GM18526 (cell line): ENCODE measurements around the gene ZNF74.

Source experiments
- POLR2A ChIP-seq: IDR thresholded peaks from 3 replicates; pipeline ENCODE4 v1.6.1; 2011; ENCODE audit not compliant: insufficient read length; ENCODE audit errors: extremely low read depth

The ZNF74 gene

DNA sequence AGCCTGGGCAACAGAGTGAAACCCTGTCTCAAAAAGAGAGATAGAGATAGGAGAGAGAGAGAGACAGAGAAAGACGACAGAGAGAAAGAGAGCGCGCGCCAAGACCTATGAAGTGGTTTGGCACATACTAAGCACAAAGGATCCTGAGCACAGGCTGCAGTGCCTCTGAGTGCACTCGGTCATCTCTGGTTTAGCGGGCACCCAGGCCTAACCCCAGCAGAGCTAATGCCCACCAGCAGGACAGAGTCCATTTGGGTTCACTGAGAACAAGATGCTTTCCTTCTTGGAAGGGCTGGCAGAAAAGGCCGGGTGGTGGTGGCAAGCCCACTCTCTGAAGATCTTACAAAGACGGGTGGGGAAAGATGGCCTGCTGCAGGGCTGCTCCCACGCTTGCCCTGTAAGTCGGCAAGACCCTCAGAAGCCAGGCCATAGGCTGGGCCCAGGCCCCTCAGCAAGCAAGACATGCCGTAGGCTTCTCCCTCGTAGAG lies 40.4 kb downstream of the ZNF74 start:
- TF ChIP-seq POLR2A = no peak

- TF ChIP-seq POLR2A = no peak
Observed at GRCh38 chr22:20434773-20435172, 40.8 kb downstream of the ZNF74 start.

DNA sequence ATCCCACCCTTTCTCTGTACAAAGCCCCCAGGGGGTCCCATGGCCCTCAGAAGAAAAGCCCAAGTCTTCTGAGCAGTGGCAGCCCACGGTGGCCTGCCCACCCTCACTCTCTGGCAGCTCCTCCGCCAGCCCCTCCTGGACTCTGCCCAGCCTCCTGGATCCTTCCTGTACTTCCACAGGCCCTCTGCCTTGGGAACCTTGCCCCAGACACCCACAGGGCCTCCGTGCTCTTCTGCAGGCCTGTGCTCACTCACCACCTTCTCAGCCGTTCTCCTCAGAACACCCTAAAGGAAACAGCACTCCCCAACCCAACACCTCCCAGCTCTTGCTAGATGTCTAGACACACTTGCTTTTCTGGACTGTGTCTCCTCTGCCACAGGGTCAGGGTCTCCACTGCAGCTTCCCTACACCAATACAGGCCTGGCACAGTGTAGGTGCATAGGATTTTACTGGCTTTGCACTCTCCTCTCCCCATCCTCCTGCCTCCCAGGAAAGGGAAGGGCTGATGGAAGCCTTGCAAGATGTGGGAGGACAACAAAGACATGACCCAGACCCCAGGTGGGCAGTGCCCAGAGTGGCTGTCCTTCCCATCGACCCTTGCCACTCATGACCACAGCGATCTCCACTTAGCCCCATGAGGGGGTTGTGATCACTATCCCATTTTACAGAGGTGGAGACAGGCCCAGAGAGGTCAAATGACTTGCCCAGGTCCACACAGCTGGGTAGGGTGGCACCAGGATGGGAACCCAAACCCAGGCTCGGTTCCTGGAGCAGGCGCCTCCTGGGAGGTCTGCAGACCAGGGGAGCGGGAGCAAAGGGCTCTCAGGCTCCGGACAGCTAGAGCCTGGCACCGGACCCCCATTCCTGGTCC lies 41.7 kb downstream of the ZNF74 start:
- TF ChIP-seq POLR2A = no peak

DNA sequence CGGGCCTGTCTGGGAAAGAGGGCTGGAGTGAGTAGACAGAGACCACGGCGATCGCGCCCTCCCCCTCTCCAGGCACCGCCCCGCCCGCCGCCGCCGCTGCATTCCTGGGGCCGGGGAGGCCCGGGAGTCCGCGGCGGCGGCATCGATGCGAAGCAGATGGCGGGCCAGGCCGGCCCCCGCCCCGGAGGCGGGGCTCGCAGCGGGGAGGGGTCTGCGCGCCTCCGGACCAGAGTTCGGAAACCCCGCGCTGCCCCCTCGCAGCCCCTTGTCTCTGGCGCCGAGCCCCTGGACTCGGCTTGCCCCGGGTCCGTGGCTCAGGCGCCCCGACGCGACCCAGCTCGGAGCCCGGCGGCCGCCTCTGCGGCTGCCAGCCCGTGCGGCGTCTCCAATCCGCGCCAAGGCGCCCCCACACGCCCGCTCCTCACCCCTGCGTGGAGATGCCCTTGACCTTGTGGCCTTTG lies 42.4 kb downstream of the ZNF74 start:
- no peak for TF ChIP-seq POLR2A

- TF ChIP-seq POLR2A = no peak
Observed at GRCh38 chr22:20436768-20437612, 43.0 kb downstream of the ZNF74 start.

DNA sequence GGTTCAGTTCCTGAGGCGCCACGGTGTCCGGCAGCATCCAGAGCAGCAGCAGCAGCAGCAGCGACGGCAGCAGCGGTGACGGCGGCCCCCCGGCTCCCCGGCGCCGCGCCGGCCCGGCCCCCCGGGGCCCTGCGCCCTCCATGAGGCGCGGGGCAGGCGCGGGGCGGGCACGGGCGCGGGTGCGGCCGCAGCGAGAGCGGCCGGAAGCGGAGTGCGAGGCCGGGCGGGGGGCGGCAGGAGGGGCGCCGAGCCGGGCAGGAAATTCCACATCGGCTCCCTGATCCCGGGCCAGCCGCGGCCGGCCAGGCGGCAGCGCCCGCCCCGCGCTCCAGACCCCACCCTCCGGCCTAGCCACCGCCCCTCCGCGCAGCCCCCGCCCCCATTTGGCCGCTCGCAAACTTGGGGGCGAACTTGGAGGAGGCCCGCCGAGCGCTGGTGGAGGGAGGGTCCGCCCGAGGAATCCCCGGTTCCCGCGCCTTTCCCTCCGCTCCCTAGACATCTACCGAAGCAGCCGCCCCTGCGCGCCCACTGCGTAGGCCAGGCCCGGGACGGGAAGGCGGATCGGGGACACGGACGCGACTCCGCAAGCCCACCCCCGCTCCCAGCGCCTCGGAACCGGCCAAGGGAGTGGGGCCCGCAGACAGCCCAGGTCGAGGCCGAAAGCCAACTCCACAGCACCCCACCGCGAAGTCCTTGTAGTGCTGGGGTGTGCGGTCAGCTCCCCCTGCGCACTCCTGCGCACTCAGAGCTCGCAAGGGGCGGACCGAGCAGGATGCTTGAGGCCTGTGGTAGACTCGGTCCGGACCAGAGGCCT lies 43.9 kb downstream of the ZNF74 start, which contains the start of gene SCARF2:
Gene SCARF2, minus strand, starts transcription at position 213 of the 814 bp plus-strand sequence. Its CDS starts 71 bp downstream, at position 142.
- TF ChIP-seq POLR2A = no peak

- TF ChIP-seq POLR2A = no peak
Observed at GRCh38 chr22:20438427-20438677, 44.4 kb downstream of the ZNF74 start.

DNA sequence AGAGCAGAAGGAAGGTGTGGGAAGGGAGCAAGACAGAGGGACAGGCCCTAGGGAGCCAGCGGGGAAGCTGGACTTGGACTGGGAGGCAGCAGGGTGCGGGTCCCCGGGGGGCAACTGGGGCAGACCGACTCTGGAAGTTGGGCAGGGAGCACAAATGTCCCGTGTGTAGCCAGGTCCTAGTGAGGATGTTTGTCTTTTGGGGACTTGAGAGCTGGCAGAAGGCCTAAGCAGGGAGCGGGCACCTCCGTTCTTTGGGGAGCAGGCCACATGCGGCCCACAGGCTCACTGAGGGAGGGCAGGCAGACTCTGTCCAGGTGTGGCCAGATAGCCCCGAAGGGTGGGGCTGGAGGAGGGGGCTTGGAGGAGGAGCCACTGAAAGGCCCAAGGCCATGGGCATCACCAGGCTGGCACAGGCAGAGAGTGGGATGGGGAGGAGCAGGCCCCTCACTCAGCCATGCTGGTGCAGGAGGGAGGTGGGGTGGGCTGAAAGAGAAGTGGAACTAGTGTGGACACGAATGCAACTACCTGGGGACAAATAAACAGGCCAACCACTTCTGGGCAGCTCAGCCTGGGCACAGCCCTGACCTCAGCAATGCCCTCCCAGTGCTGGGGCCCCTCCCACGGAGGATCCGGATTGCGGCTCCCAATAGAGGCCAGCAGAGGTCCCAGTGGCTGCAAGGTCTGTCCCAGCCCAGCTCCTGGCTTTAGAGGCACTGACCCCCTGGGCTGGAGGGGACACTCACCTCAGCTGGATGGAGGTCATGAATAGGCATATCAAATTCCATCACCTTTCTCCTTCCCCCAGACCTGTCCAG lies 44.9 kb downstream of the ZNF74 start:
- no peak for TF ChIP-seq POLR2A

GRCh38 chr22:20439556-20439927 lies 45.6 kb downstream of the ZNF74 start:
- TF ChIP-seq POLR2A = no peak

DNA sequence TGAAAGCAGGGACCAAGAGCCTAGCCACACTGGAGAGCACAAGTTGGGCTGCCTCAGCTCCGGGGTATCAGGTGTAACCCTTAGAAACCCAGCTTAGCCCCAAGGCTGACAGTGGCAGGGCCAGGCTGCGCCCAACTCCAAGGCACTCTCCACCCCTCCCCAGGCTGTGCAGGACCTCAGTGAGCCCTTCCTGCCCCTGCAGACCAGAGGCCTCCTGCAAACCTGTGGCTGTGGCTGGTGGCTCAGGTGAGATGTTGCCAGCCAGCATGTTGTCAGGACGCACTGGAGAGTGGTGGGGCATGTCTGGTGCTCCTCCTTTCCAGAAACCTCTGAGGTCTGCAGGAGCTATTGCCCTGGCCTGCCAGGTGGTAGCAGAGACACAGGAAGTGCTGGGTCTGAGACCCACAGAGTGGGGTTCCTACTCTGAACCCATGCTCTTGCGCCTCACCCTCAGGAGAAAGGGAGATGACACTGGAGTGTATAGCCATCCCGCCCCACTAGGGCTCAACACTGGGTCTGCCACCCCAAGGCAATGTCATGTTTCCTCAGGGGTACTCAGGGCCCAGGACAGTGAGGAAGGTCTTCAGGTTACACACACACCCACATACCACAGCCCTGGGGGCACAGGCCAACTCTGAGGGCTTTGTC lies 46.1 kb downstream of the ZNF74 start:
- no peak for TF ChIP-seq POLR2A

GRCh38 chr22:20440637-20441591 lies 47.0 kb downstream of the ZNF74 start:
- no peak for TF ChIP-seq POLR2A

- no peak for TF ChIP-seq POLR2A
Observed at GRCh38 chr22:20441631-20442484, 47.9 kb downstream of the ZNF74 start.
